Measurements from ENCODE around the gene MMP11. TPM values are rescaled to one million over a fixed set of nuclear protein-coding genes. Genes with fewer than 3 reads are reported as not detected.

MMP11 gene, protein sequence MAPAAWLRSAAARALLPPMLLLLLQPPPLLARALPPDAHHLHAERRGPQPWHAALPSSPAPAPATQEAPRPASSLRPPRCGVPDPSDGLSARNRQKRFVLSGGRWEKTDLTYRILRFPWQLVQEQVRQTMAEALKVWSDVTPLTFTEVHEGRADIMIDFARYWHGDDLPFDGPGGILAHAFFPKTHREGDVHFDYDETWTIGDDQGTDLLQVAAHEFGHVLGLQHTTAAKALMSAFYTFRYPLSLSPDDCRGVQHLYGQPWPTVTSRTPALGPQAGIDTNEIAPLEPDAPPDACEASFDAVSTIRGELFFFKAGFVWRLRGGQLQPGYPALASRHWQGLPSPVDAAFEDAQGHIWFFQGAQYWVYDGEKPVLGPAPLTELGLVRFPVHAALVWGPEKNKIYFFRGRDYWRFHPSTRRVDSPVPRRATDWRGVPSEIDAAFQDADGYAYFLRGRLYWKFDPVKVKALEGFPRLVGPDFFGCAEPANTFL
- 9.6 and 12.3 TPM in 2 replicates for total RNA-seq

DNA sequence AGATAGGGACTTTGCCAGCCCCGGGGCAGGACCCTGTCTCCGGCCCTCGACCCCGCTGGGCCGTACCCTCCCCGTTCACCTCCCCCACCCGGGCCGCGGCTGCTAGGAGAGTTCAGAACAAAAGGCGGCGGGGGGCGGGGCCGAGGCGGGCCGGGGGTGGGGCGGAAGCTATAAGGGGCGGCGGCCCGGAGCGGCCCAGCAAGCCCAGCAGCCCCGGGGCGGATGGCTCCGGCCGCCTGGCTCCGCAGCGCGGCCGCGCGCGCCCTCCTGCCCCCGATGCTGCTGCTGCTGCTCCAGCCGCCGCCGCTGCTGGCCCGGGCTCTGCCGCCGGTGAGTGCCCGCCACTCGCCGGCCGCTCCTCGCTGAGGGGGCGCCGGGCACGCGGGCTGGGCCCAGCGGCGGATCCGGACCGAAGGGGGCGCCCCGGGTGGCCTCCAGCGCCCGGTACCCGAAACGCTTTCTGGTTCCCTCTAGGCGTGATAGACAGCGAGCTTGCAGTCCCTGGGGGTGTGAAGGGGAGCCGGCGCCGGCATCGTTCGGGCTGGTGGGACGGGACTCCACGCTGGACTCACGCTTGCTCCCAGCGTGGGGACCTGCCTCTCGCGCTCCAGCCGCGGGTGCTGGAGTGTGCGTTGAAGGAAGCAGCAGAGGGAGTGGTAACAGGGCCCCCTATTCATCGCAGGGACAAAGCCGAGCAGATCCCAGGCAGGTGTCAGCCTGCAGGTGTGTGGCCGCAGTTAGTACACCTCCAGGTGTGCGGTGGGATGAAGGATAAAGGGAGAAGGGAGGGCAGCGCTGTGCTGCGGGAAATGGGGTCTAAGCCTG, at the start of gene MMP11:
MMP11 (plus strand) TSS at position 201 of the 825 bp plus-strand sequence; CDS start at position 223, 22 bp downstream.

DNA sequence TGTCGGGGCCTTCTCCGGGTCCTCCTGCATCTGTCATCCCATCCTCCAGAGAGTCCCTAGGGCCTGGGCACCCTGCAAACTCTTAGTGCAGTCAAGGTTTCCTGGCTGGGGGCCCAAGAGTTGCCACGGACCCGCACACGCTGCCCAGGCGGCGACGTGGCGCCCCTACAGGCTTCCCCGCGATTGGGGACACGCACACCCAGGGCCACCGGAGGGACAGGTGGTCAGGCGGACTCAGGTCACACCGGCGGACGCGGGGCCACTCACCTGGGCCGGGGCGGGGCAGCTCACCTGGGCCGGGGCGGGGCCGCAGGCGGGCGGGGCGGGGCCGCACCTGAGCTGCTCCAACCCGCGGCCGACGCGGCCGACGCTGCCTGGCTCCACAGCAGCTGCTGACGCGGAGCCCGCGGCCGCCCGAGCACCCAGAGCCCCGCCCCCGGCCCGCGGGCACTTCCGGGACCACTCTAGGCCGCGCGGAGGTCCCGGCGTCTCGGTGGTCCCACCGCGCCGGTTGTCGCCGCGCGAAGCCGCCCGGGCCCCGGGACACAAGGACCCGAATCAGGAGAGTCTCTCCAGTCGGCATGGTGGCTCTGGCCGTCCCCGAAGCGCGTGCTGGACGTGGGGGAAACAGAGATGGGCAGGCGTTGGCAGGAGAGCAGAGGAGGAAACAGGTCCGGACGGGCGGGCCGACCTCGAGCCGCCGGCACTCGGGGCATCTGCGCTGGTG, 21.8 kb upstream of the MMP11 start, which contains the start of gene ZNF70:
ZNF70 (minus strand) TSS at position 399 of the 727 bp plus-strand sequence. CDS start 5,972 bp downstream, outside the sequence.

DNA sequence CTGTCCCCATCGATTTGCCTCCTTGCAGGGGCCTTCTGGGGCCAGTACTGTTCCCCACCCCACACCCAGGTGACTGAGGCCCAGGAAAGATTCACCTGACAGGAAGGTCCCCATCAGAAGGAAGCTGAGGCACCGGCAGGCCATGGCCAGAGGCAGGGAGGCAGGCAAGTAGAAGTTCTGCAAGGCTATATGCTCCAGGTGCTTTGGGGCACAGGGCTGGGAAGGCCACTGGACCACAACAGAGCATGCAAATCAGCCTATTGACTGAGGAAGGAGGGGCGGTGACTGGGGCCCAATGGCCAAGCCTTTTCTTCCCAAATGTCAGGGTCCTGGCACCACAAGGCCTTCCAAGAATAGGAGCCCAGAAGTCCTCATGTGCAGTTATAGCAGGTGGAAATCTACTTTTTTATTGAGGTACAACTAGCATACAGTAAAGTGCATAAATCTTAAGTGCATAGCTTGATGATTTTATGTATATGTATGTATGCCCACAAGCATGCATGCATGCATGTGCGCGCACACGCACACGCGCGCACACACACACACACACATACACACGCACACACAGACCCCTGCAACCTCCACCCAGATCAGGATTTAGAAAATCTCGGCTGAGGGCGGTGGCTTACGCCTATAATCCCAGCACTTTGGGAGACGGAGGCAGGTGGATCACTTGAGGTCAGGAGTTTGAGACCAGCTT, 18.3 kb upstream of the MMP11 start, which contains the start of gene VPREB3:
VPREB3 (minus strand) TSS at position 206 of the 700 bp plus-strand sequence; CDS start at position 144, 62 bp downstream.

DNA sequence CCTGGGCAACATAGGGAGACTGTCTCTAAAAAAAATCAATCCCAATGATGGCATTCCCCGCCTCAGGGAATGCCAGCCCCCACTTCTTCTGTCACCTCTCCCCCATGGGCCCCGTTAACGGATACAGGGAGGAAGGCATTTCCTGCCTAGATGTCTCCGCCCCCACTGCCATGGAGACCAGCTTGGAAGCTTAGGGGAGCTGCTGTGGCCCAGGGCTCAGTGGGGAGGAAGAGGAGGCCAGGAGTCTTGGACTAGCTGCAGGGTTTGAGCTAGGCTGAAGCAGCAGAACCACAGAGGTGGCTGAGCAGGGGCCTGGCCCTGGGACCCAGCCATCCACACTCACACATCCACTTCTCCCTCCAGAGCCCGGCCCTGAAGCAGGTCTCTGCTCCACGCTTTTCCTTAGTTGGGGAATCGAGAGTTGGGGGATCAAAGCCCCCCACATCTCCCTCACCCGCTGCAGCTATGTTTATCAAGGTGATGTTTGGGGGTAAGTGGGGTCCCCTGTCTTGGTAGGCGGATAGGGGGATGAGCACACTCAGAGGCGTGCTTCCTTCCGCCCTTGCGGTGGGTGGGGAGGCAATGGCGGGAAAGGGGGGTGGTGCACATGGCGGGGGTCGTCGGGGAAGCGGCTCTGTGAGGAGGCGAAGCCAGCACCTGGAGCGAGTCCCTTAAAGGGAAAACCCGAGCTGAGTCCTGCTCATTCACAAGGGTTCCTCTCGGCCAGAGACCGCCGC, 9.6 kb upstream of the MMP11 start, which contains the start of gene C22orf15:
C22orf15 (plus strand) TSS at position 149 of the 737 bp plus-strand sequence; CDS start at position 466, 317 bp downstream.

DNA sequence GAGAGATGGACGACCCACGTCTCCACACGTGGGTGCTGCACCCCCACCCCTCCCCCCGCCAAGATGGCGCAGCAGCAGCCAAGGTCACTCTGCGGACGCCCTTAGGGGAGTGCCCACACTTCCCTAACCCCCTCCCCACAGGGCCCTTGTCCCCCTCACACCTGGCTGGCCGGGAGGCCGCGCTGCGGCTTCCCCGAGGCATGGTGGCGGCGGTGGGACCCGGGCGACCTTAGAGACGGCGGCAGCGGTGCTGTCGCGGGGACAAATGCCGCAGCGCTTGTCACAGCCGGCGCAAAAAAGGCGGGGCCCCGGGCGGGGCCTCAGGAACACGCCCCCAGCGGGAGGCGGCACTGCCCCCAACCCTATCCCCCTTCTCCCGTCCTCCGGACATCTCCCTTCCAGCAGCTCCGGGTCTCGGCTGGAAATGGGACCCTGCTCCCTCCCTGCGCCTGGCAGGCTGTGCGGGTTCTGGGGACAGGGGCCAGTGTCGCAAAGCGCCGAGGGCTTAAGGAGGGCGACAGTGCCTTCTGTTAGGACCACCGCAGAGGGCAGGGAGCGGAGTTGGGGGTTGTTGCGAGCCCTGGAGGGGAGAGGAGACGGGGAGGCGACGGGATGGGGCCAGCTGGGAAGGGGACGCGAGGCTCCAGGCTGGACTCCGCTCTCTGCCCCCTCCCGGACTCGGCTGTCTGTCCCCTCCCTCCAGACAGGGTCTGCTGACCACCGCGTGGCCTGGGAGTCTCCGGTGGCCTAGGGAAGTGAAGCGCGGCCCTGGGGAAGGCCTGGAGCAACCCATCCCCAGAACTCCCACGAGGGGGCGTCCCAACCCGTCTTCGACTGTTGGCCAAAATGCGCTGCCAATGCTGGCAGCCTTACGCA, 4.7 kb upstream of the MMP11 start, which contains the start of gene CHCHD10:
CHCHD10 (minus strand) TSS at position 300 of the 876 bp plus-strand sequence; CDS start at position 202, 98 bp downstream.

DNA sequence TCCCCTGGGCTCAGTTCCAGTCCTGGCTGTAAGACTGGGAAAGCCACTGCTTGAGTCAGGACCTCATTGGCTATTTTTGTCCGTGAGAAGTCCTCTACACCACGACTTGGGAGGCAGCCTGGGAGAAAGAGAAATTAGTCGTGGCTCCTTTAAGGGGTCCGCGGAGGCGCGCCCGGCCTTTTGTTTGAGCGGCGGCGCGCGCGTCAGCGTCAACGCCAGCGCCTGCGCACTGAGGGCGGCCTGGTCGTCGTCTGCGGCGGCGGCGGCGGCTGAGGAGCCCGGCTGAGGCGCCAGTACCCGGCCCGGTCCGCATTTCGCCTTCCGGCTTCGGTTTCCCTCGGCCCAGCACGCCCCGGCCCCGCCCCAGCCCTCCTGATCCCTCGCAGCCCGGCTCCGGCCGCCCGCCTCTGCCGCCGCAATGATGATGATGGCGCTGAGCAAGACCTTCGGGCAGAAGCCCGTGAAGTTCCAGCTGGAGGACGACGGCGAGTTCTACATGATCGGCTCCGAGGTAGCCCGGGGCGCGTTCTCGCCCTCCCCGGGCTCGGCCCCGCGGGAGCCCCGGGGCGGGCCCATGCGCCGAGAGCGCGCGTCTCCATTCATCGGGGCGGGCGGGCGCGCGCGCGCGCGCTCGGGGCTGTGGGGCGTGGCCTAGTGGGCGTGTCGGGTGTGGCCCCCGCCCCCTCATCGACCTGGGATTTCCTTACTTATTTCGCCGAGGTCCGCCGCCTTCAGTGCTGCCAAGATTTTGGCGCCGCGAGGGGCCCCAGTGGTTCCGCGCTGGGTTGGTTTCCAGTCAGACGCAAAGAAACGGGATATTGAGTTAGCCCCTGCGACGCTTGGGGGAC, 14.3 kb downstream of the MMP11 start, which contains the start of gene SMARCB1:
SMARCB1 (plus strand) TSS at position 215 of the 848 bp plus-strand sequence; CDS start at position 419, 204 bp downstream.

Other genes starting within 250 kb of the MMP11 start
- not detected in 2 replicates for gene IGLL1, start 192.6 kb upstream of the MMP11 start, total RNA-seq
- gene DRICH1, start 140.5 kb upstream of the MMP11 start, total RNA-seq, result 0.09 TPM in 1 of 2 replicates, not detected in the other
- gene RGL4, start 81.8 kb upstream of the MMP11 start, total RNA-seq, result not detected in 2 replicates
- 3.2 and 3.9 TPM in 2 replicates for gene ZNF70, start 21.7 kb upstream of the MMP11 start, total RNA-seq
- gene VPREB3, start 18.4 kb upstream of the MMP11 start, total RNA-seq, result not detected in 2 replicates
- 0.77 and 1.1 TPM in 2 replicates for gene C22orf15, start 9.9 kb upstream of the MMP11 start, total RNA-seq
- 0.85 and 10.6 TPM in 2 replicates for gene CHCHD10, start 4.9 kb upstream of the MMP11 start, total RNA-seq
- gene SMARCB1, start 14.1 kb downstream of the MMP11 start, total RNA-seq, result 63.8 and 737 TPM in 2 replicates
- gene DERL3, start 66.2 kb downstream of the MMP11 start, total RNA-seq, result under 0.01 TPM in 1 of 2 replicates, not detected in the other
- 2.9 and 4.2 TPM in 2 replicates for gene SLC2A11, start 85.0 kb downstream of the MMP11 start, total RNA-seq
- gene MIF, start 121.5 kb downstream of the MMP11 start, total RNA-seq, result 775 and 1,022 TPM in 2 replicates
- 13.5 and 16.9 TPM in 2 replicates for gene GSTT2B, start 188.3 kb downstream of the MMP11 start, total RNA-seq
- 1.0 and 1.2 TPM in 2 replicates for gene DDTL, start 194.0 kb downstream of the MMP11 start, total RNA-seq
- gene DDT, start 201.6 kb downstream of the MMP11 start, total RNA-seq, result 121 and 166 TPM in 2 replicates
- gene GSTT2, start 207.3 kb downstream of the MMP11 start, total RNA-seq, result 2.1 and 2.3 TPM in 2 replicates
- gene GSTT4, start 232.6 kb downstream of the MMP11 start, total RNA-seq, result not detected in 2 replicates
- gene CABIN1, start 238.5 kb downstream of the MMP11 start, total RNA-seq, result 17.8 and 21.2 TPM in 2 replicates